ENCODE data around the gene MSH6. TPM values are rescaled to one million over a fixed set of nuclear protein-coding genes. Genes with fewer than 3 reads are reported as not detected.

MSH6 gene
- total and polyA plus RNA-seq, 2 of the 8 experiments (the other 6 are each of a cell fraction or from before 2014, with no cell fraction given) = 45.8 to 301 TPM

DNA sequence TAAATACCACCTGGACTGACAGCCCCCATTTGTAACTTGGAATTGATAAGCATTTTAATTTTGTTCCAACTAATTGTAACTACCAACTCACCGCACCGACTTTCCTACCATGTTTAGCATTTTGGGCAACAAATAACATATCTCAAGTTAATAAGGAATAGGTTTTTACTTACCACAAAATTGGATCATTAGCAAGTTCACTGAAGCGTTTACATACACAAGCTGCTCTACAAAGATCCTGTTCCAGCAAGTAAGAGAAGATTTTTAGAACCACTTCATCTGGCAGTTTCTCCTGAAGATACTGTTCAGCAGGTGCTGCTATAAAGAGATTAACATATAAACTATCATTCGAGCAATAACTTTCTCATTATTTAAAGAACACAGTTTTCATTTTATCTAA, 55.7 kb downstream of the MSH6 start:
- ChIA-PET POLR2A (ENCODE audit: partially characterized antibody) (interaction anchor here (1.3 kb wide), 1 partner anchor 17 kb away, joined by 3 read pairs; no protein-coding TSS in a partner anchor), CTCF (ENCODE audit: partially characterized antibody) (interaction anchor here (0.6 to 1.0 kb wide), 3 partner anchors 20 to 170 kb away, joined by 3 to 4 read pairs (median 4); no protein-coding TSS in a partner anchor)
- Histone ChIP-seq H3K36me3 (ENCODE audit: control insufficient read depth in 2 of 4, insufficient read depth in 4 of 4, low read length in 3 of 4) (peaks cover 3 to 54% (median 22%) of the 10 kb centered on the region in 4 experiments), H2BK15ac (ENCODE audit: low read length) (no peak overlapping the region), H3K79me1 (ENCODE audit: low read depth, low read length) (peaks cover 2% of the 10 kb centered on the region; the same call in 1 of the 2 replicates), H2AK5ac (ENCODE audit: low read depth, low read length) (no peak overlapping the region), H3K23ac (ENCODE audit: insufficient read length) (no peak overlapping the region), H3K14ac (ENCODE audit: insufficient read length) (no peak overlapping the region), H3K56ac (replicated peaks; ENCODE audit: insufficient read length, low read depth, low read length) (no peak overlapping the region), H4K5ac (ENCODE audit: insufficient read length, low read depth, low read length) (no peak overlapping the region), H3K79me2 (ENCODE audit: control insufficient read depth in 1 of 2, insufficient read depth in 2 of 2, low read length in 2 of 2) (peaks cover 0 to 26% of the 10 kb centered on the region in 2 experiments; a peak in 2 of 4 replicates), H2BK5ac (ENCODE audit: low read depth, low read length) (no peak overlapping the region), H2AFZ (ENCODE audit: low read length) (no peak overlapping the region), H3K9ac (replicated peaks in 1 of 4; ENCODE audit: extremely low read depth in 1 of 4, low read depth in 3 of 4, low read length in 3 of 4) (no peak overlapping the region), H4K20me1 (replicated peaks in 1 of 2; ENCODE audit: control insufficient read depth in 1 of 2, insufficient read depth in 2 of 2, low read length in 2 of 2) (peaks cover 0 to 4% of the 10 kb centered on the region in 2 experiments), H3K18ac (ENCODE audit: extremely low read depth, low read length) (no peak overlapping the region), H3K27me3 (replicated peaks in 1 of 4; ENCODE audit: control insufficient read depth in 3 of 4, extremely low read depth in 1 of 4, insufficient read depth in 3 of 4, low read length in 3 of 4) (no peaks in the 10 kb centered on the region), H3K4ac (replicated peaks; ENCODE audit: insufficient read length, low read depth, low read length) (no peak overlapping the region), H4K8ac (ENCODE audit: extremely low read depth, insufficient read depth, low read length) (no peak overlapping the region), H3K4me2 (ENCODE audit: insufficient read depth in 1 of 2, low read depth in 2 of 2, low read length in 2 of 2) (no peak overlapping the region), H3K4me3 (ENCODE audit: extremely low read depth in 1 of 4, insufficient read depth in 2 of 4, low read depth in 3 of 4, low read length in 4 of 4) (no peak overlapping the region), H2BK120ac (replicated peaks; ENCODE audit: low read depth, low read length) (no peak overlapping the region), H3K4me1 (replicated peaks in 1 of 4; ENCODE audit: control insufficient read depth in 3 of 4, insufficient read depth in 4 of 4, low read length in 3 of 4) (no peaks in the 10 kb centered on the region), H2BK20ac (ENCODE audit: low read length) (no peak overlapping the region), H3K9me3 (ENCODE audit: insufficient read depth in 2 of 2, low read depth in 1 of 2, low read length in 1 of 2) (no peaks in the 10 kb centered on the region), H4K91ac (replicated peaks; ENCODE audit: insufficient read length, low read length) (no peak overlapping the region), H3K27ac (ENCODE audit: low read depth, low read length) (no peak overlapping the region), H3K23me2 (ENCODE audit: low read depth, low read length) (no peaks in the 10 kb centered on the region), H2BK12ac (ENCODE audit: low read depth, low read length) (no peak overlapping the region)
- 88% methylated on average over 4 of the region's 4 CpGs; no CpG with 5 or more reads in 1 of the 2 experiments for WGBS, 2 experiments (ENCODE audit: extremely low coverage in 1 of 2, insufficient coverage in 1 of 2, insufficient read length in 1 of 2, insufficient replicate concordance in 2 of 2, low coverage in 1 of 2, low lambda C conversion rate in 2 of 2, missing lambda C conversion rate in 1 of 2)
- FAIRE-seq (no peak), DNase-seq (ENCODE audit: low read depth in 1 of 2, low spot score in 2 of 2) (no peak)
- no peak for TF ChIP-seq PHF8 (conservative IDR thresholded peaks at IDR 0.05; ENCODE audit: low read depth, low read length)
- TF ChIP-seq SP1 (IDR thresholded peaks at IDR 0.05; ENCODE audit: low read depth, low read length) = no peak
- TF ChIP-seq SP2 (IDR thresholded peaks at IDR 0.05; ENCODE audit: low read length) = no peak
- no peak for TF ChIP-seq SIRT6 (IDR thresholded peaks at IDR 0.05; ENCODE audit: low read length)
- TF ChIP-seq SIN3A (conservative IDR thresholded peaks at IDR 0.05 in 1 of 2, IDR thresholded peaks at IDR 0.05 in 1 of 2; ENCODE audit: low read depth in 1 of 2, low read length in 2 of 2) = no peak
- TF ChIP-seq TEAD4 (IDR thresholded peaks at IDR 0.05; ENCODE audit: low read depth, low read length) = no peak
- no peak for TF ChIP-seq EZH2 (IDR thresholded peaks at IDR 0.05; ENCODE audit: low read depth, low read length, severe bottlenecking)
- TF ChIP-seq JUN (IDR thresholded peaks at IDR 0.05; ENCODE audit: low read depth, low read length) = no peak
- no peak for TF ChIP-seq SP4 (IDR thresholded peaks at IDR 0.05; ENCODE audit: low read length)

Measured in H1 (cell line).